ENCODE measurements around the gene PLK3. TPM values are rescaled to one million over a fixed set of nuclear protein-coding genes. Genes with fewer than 3 reads are reported as not detected.

The PLK3 gene
- total RNA-seq, 4 donors from 2014 or later: 27.6 to 156 (median 73.9) TPM

DNA sequence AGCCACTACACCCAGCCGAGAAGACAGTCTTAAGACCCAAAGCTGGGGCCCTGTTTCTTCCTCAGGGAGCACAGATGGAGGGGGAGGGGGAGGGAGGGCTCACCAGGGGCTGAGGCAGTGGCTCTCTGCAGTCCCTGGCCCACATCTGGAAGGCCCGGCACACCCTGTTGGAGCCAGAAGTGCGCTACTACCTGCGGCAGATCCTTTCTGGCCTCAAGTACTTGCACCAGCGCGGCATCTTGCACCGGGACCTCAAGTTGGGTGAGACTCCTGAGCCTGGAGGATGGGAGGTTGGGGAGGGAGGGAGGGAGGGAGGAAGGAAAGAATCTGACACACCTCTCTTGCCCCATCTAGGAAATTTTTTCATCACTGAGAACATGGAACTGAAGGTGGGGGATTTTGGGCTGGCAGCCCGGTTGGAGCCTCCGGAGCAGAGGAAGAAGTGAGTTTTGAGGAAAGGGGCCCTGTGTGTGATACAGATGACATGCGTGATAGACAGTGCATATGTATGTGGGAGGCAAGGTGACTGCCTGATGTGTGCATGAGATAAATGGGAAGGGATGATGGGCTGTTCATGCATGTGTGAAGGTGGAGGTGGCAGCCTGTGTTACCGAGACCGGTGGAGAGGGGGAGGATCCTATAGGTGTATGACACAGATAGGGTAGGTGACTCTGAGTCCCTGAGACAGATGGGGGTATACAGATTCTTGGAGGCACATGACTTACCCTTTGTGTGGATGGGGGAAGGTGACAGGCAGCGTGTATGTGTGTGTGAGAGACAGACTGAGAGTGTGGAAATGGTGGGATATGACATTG, 1.5 kb downstream of the PLK3 start:
- TF ChIP-seq, protein P1, sequence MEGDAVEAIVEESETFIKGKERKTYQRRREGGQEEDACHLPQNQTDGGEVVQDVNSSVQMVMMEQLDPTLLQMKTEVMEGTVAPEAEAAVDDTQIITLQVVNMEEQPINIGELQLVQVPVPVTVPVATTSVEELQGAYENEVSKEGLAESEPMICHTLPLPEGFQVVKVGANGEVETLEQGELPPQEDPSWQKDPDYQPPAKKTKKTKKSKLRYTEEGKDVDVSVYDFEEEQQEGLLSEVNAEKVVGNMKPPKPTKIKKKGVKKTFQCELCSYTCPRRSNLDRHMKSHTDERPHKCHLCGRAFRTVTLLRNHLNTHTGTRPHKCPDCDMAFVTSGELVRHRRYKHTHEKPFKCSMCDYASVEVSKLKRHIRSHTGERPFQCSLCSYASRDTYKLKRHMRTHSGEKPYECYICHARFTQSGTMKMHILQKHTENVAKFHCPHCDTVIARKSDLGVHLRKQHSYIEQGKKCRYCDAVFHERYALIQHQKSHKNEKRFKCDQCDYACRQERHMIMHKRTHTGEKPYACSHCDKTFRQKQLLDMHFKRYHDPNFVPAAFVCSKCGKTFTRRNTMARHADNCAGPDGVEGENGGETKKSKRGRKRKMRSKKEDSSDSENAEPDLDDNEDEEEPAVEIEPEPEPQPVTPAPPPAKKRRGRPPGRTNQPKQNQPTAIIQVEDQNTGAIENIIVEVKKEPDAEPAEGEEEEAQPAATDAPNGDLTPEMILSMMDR (IDR thresholded peaks at IDR 0.05): no peak
- ATAC-seq (ENCODE audit: low FRiP score) (no peak), DNase-seq (ENCODE audit: low spot score) (no peak)

DNA sequence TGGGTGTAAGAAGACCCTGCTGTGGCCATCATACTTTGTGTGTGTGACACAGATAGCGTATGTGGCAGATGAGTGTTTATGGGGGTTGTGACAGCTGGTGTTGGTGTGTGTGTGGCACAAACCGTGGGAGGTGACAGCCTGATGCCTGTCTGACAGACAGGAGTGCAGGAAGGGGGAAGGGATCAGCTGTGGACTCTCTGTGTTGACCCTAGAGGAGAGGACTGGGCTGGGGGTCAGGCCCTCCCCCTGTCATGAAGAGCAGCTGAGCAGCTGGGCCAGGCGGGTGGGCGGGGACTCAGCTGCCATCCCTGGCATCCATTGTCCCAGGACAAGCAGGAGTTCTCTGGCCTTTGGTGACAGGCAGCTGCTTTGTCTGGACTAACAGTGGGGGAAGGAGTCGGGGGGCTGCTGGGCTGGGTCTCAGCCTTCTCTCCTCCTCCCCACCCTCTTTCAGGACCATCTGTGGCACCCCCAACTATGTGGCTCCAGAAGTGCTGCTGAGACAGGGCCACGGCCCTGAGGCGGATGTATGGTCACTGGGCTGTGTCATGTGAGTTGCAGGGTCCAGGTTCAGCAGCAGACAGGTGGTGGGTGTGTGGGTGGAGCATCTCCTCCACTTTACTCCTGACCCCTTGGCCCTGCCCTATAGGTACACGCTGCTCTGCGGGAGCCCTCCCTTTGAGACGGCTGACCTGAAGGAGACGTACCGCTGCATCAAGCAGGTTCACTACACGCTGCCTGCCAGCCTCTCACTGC, 2.3 kb downstream of the PLK3 start:
- TF ChIP-seq, protein P1 (IDR thresholded peaks at IDR 0.05): no peak
- DNase-seq (ENCODE audit: low spot score): no peak
- ATAC-seq (ENCODE audit: low FRiP score): no peak

DNA sequence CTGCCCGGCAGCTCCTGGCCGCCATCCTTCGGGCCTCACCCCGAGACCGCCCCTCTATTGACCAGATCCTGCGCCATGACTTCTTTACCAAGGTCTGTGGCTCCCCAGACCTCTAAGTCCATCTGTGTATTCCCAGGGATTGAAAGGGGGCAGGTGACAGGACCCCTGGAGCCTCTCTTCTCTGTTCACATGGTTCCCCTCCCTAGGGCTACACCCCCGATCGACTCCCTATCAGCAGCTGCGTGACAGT, 2.8 kb downstream of the PLK3 start:
- ATAC-seq (ENCODE audit: low FRiP score) (no peak), DNase-seq (ENCODE audit: low spot score) (no peak)
- TF ChIP-seq, protein P1 (IDR thresholded peaks at IDR 0.05): no peak

DNA sequence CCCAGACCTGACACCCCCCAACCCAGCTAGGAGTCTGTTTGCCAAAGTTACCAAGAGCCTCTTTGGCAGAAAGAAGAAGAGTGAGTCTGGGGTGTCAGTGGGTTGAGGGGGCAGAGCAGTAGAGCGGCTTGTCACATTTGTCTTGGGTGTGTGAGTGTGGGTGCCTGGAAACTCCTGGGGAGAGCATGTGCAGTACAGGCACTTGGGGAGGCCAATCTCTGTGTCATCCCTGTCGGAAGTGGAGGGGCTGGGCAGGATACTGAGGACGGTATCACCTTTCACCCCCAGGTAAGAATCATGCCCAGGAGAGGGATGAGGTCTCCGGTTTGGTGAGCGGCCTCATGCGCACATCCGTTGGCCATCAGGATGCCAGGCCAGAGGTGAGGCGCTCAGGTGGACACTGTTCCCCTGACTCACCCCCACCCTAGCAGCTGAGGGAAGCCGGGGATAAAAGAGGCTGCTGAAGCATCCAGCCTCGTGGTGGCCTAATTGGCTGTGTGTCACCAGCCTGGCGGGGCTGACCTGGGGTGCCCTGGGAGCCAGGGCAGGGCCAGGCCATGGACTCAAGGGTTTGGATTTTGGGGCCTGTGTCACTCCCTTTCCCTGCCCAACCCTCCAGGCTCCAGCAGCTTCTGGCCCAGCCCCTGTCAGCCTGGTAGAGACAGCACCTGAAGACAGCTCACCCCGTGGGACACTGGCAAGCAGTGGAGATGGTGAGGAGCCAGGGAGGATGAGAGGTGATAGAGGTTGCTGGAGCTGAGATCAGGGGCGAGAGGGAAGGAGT, 3.3 kb downstream of the PLK3 start:
- TF ChIP-seq, protein P1 (IDR thresholded peaks at IDR 0.05): no peak
- no peak for ATAC-seq (ENCODE audit: low FRiP score)
- no peak for DNase-seq (ENCODE audit: low spot score)

DNA sequence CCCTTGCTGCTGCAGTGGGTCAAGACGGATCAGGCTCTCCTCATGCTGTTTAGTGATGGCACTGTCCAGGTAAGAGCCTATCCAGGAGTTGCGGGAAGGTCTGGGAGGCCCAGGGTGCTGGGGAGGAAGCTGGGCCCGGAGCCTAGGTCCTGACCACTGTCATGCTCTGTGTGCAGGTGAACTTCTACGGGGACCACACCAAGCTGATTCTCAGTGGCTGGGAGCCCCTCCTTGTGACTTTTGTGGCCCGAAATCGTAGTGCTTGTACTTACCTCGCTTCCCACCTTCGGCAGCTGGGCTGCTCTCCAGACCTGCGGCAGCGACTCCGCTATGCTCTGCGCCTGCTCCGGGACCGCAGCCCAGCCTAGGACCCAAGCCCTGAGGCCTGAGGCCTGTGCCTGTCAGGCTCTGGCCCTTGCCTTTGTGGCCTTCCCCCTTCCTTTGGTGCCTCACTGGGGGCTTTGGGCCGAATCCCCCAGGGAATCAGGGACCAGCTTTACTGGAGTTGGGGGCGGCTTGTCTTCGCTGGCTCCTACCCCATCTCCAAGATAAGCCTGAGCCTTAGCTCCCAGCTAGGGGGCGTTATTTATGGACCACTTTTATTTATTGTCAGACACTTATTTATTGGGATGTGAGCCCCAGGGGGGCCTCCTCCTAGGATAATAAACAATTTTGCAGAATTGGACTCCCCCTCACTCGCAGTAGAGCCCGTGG, 5.3 kb downstream of the PLK3 start:
- TF ChIP-seq, protein P1 (IDR thresholded peaks at IDR 0.05): no peak
- DNase-seq (ENCODE audit: low spot score): no peak
- no peak for ATAC-seq (ENCODE audit: low FRiP score)

DNA sequence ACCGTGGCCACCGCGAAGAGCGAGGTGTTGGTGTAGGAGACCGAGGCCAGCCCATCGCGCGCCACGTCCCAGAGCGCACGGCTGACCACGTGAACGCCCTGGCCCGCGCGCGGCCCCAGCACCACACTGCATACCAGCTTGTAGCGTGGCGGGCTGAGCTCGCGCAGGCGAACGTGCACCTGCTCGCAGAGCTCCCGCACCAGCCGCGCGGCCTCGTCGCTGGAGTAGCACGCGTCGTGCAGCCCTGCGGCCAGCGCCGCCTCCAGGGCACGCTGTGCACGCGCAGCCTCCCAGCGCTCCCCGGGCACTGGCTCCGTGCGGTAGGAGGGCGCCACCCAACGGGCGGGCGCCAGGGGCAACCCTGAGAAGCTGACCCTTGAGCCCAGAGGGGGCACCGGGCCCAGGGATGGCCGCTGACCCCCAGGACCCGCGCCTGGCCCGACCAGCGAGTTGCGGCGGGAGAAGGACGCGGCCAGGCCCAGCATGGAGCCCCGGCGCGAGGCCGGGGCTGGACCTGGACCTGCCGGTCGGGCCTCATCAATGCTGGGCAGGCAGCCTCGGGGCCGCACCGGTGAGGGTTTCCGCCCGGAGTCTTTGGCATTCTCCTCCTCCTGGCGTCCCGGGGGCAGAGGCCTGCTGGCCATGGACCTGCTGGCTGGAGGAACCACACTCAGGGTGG, 6.0 kb downstream of the PLK3 start:
- ATAC-seq (ENCODE audit: low FRiP score) (no peak), DNase-seq (ENCODE audit: low spot score) (no peak)
- TF ChIP-seq, protein P1 (IDR thresholded peaks at IDR 0.05): no peak

All from omental fat pad (tissue), 4 donors.